Glomerular visceral epithelial cell (primary cell): ENCODE results near the gene GPR65.
"Not testable (repeated sequence)": the region's sequence is repeated elsewhere in the genome, so short reads cannot be mapped to it uniquely, and the experiment has no call there.

Experiments used
- DNase-seq: peaks from one replicate; pipeline ENCODE4 v3.0.0-alpha.2; 2016; ENCODE audit errors: extremely low spot score

Gene GPR65

GRCh38 chr14:88004506-88005036 is 364 bp upstream of the GPR65 start:
- DNase-seq, result no peak

- no peak for DNase-seq
These were observed 1.3 kb downstream of the GPR65 start for GRCh38 chr14:88005978-88006851.

GRCh38 chr14:88007608-88008007 is 2.7 kb downstream of the GPR65 start:
- no peak for DNase-seq

GRCh38 chr14:88008039-88008742 is 3.3 kb downstream of the GPR65 start:
- DNase-seq, result no peak

DNA sequence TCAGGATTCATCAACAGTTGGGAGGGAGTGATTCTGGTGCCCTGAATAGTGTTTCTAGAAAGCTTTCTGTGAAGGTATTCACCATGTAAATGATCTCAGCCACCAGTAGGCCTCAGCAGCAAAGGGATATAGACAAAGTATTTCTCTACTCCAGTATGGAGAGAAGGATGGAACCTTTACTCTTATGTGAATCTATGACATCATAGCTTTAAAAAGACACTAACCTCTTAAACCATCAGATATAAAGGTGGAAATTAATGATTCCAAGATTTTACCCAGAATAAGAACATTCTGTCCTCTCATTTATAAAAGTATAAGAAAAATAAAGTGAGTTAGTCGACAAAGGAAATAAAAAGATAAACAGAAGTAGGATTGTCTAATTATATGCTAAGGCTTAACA is 4.6 kb downstream of the GPR65 start:
- no peak for DNase-seq

DNA sequence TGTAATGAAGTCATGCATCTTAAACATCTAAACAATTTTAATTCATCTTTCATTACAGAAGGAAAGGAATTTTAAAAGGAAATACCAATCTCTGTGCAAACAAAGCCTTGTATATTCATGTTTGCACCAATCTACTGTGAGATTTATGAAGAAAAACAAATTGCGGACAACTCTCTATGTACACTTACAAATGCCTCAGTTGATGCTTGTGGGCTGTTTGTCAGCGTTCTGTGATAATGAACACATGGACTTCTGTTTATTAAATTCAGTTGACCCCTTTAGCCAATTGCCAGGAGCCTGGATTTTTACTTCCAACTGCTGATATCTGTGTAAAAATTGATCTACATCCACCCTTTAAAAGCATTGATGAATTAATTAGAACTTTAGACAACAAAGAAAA is 5.4 kb downstream of the GPR65 start:
- no peak for DNase-seq

DNA sequence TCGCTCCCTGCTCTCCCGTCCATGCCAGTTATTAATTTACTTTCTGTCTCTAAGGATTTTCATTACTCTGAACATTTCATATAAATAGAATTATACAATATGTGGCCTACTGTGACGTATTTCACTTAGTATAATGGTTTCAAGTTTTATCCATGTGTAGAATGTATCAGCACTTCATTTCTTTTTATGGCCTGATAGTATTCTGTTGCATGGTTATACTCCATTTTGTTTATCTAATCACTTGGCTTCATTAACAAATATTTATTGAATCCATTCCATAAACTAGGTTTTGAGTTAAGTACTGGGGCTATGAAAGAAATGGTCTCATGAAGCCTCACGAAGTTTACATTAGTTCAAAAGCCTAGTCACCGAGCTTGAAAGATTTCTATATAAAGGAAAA is 7.6 kb downstream of the GPR65 start:
- no peak for DNase-seq

DNA sequence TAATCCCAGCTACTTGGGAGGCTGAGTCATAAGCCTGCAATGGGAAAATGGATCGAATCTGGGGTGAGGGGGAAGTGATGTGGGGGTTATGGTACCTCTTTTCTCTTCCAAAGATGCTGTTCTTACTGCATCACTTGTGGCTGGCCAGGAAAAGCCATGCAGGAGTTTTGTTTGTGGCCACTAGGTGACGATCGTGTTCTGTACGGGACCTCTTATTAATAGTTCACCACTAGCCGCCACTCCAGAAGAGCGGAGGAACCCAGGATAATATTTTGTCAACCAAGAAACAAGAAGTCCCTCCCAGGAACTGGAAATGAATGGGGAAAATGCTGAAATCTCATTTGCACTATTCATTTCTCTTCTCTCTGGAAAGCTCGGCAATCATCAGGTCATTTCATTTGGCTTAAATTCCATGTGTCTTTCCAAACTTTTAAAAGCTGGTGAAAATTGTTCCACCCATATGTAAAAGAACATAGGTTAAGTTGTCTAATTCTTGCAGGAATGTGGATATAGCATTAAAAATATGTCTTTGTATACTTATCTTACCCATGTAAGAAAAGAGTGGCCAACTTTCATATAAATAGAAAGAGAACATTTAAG is 8.9 kb downstream of the GPR65 start:
- peak; percentile 57 for DNase-seq

- DNase-seq, result no peak
These were observed 11.8 kb downstream of the GPR65 start for GRCh38 chr14:88016768-88017167.

- no peak for DNase-seq
These were observed 12.6 kb downstream of the GPR65 start for GRCh38 chr14:88017535-88017934.

DNA sequence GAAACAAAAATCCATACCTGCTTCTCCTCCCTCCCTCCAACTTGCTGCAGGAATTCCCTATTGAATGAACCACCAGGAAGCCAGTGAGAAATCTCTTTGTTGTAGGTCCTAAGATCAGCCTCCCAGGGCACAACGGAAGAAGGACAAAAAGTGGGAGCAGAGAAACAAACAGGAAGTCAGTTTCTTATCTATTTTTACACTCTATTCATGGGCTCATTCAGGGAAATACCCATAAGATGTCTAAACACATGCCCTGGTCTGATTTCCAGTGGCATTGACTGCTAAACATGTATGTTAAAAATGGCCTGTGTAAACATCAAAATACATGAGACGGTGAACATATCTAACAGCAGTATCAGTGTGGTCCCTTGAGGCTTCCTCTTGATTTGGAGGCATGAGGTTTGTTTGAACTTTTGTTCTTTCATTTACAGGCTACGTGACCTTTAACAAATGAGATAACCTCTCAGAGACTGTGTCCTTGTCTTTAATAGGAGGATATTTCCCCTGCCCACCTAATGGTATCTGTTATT is 18.8 kb downstream of the GPR65 start:
- DNase-seq, result no peak

DNA sequence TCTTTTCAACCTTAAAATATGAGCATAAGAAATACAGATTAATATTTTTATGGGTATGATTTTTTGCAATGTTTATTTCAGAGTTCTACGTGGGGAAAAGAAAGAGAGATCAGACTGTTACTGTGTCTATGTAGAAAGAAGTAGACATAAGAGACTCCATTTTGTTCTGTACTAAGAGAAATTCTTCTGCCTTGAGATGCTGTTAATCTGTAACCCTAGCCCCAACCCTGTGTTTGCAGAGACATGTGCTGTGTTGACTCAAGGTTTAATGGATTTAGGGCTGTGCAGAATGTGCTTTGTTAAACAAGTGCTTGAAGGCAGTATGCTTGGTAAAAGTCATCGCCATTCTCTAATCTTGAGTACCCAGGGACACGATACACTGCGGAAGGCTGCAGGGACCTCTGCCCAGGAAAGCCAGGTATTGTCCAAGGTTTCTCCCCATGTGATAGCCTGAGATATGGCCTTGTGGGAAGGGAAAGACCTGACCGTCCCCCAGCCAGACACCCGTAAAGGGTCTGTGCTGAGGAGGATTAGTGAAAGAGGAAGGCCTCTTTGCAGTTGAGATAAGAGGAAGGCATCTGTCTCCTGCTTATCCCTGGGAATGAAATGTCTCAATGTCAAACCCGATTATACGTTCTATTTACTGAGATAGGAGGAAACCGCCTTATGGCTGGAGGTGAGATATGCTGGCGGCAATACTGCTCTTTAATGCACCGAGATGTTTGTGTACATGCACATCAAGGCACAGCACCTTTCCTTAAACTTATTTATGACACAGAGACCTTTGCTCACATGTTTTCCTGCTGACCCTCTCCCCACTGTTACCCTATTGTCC is 19.5 kb downstream of the GPR65 start:
- not testable (repeated sequence) for DNase-seq

GRCh38 chr14:88025313-88025712 is 20.4 kb downstream of the GPR65 start:
- DNase-seq, result no peak

DNA sequence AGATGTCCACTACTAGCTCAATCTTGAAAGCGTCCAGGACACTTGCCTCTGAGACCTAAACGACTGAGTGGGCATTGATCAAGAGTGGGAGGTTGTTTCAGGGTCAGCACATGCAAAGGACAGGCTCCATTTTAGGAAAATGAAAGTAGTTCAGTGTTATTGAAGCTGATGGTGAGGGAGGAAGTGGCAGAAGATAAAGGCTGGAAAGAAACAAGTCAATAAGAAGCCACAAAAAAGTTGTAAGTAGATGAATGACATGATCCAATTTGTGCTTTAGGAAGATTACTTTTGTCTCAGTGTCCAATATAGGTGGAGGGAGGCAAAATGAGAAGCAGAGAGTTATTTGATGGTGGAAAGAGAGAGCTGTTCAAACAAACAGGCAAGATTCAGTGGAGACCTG is 22.0 kb downstream of the GPR65 start:
- no peak for DNase-seq

GRCh38 chr14:88029500-88029899 is 24.6 kb downstream of the GPR65 start:
- no peak for DNase-seq

- DNase-seq, result no peak
These were observed 25.1 kb downstream of the GPR65 start for GRCh38 chr14:88030079-88030478.

DNA sequence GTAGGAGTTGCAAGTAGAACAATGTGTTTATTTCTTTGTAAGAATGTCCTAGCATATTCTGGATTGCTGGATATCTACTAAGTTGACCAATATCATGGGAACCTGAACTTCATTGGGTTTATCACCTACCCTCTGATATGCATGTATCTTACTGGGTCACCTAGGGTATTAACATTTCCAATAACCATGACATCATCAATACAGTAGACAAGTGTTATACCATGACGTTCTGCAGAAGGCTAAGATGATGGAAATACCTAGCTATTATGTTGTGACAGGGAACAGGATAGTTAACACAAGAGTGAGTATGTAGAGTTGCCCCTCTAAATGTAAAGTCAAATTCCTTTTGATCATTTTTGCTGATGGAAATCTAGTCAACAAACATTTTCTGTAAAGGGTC is 26.0 kb downstream of the GPR65 start:
- no peak for DNase-seq

GRCh38 chr14:88032373-88032772 is 27.4 kb downstream of the GPR65 start:
- DNase-seq, result no peak

- DNase-seq, result no peak
These were observed 29.1 kb downstream of the GPR65 start for GRCh38 chr14:88034076-88034475.

GRCh38 chr14:88036422-88036821 is 31.5 kb downstream of the GPR65 start:
- DNase-seq, result no peak

GRCh38 chr14:88037325-88037724 is 32.4 kb downstream of the GPR65 start:
- no peak for DNase-seq
